ENCODE measurements around the gene RAB7A. TPM values are rescaled to one million over a fixed set of nuclear protein-coding genes. Genes with fewer than 3 reads are reported as not detected.

Gene RAB7A
- total RNA-seq, 4 donors from 2014 or later: 70.7 to 109 (median 92.3) TPM

- intact Hi-C loops (cut with DNase I): no loop called here
- H3K4me1 ChIP-seq: peaks cover 13 to 90% (median 41%) of the 10 kb centered on the region in 3 donors
These were observed 61.6 kb downstream of the RAB7A start for GRCh38 chr3:128787256-128788253.

GRCh38 chr3:128788268-128788869, 62.4 kb downstream of the RAB7A start:
- Histone ChIP-seq H3K9me3 (no peaks in the 10 kb centered on the region), H3K4me3 (no peak overlapping the region), H3K4me1 (peaks cover 13 to 89% (median 47%) of the 10 kb centered on the region in 3 donors), H3K27me3 (no peaks in the 10 kb centered on the region), H3K36me3 (no peaks in the 10 kb centered on the region), H3K27ac (peak overlapping the region in 1 of 4 donors; percentile 7)
- TF ChIP-seq POLR2A (IDR thresholded peaks at IDR 0.05) (no peak), CTCF (IDR thresholded peaks at IDR 0.05) (no peak)
- DNase-seq: no peak
- WGBS, 2 donors: 75 to 80% methylated on average over 5 of the region's 5 CpGs
- intact Hi-C loops (cut with DNase I): no loop called here

More at GRCh38 chr3:128787256-128788253, 61.6 kb downstream of the RAB7A start:
- 47 to 53% methylated on average over 12 of the region's 12 CpGs for WGBS, 2 donors
- Histone ChIP-seq H3K9me3 (no peaks in the 10 kb centered on the region), H3K4me3 (no peak overlapping the region), H3K27ac (peak overlapping the region in 3 of 4 donors; percentile 7 to 23 (median 11)), H3K36me3 (no peaks in the 10 kb centered on the region), H3K27me3 (no peaks in the 10 kb centered on the region)
- TF ChIP-seq POLR2A (IDR thresholded peaks at IDR 0.05): no peak
- peak in 5 of 6 experiments; percentile 26 to 73 (median 54) for TF ChIP-seq CTCF (IDR thresholded peaks at IDR 0.05)
- no peak for DNase-seq

- Histone ChIP-seq H3K27ac (peak overlapping the region; percentile 9 to 73 (median 54)), H3K4me3 (no peak overlapping the region), H3K9me3 (no peaks in the 10 kb centered on the region), H3K36me3 (peaks cover 12 to 36% (median 13%) of the 10 kb centered on the region in 3 donors), H3K4me1 (peaks cover 14 to 52% (median 28%) of the 10 kb centered on the region in 3 donors), H3K27me3 (no peaks in the 10 kb centered on the region)
- intact Hi-C loops (cut with DNase I): loop anchor here (10.0 kb wide), 1 partner anchor 179 kb away; no protein-coding TSS in a partner anchor
- no peak for DNase-seq
- 47 to 57% methylated on average over 2 of the region's 2 CpGs for WGBS, 2 donors
- TF ChIP-seq CTCF (IDR thresholded peaks at IDR 0.05) (no peak), POLR2A (IDR thresholded peaks at IDR 0.05) (no peak)
These were observed 68.2 kb downstream of the RAB7A start for GRCh38 chr3:128794067-128794768.

- Histone ChIP-seq H3K4me1 (peaks cover 14 to 48% (median 22%) of the 10 kb centered on the region in 3 donors), H3K36me3 (peaks cover 17 to 44% (median 17%) of the 10 kb centered on the region in 3 donors), H3K9me3 (no peaks in the 10 kb centered on the region), H3K4me3 (no peak overlapping the region), H3K27me3 (no peaks in the 10 kb centered on the region), H3K27ac (peak overlapping the region; percentile 9 to 73 (median 54))
- intact Hi-C loops (cut with DNase I): loop anchor here (5.0 to 10.0 kb wide), 2 partner anchors 113 to 180 kb away; no protein-coding TSS in a partner anchor
- peak; percentile 70 to 90 (median 82) for TF ChIP-seq CTCF (IDR thresholded peaks at IDR 0.05)
- TF ChIP-seq POLR2A (IDR thresholded peaks at IDR 0.05): no peak
- 39 to 43% methylated on average over 8 of the region's 8 CpGs for WGBS, 2 donors
- DNase-seq: no peak
These were observed 69.0 kb downstream of the RAB7A start for GRCh38 chr3:128794770-128795649.
